GM21619 (cell line): ENCODE measurements around the gene RYR3.

Source experiments
- ATAC-seq: cut with Tn5 transposase; IDR thresholded peaks from one replicate; pipeline ENCODE4 v1.9.1; 2021; ENCODE audit not compliant: unreplicated experiment

Gene RYR3

DNA sequence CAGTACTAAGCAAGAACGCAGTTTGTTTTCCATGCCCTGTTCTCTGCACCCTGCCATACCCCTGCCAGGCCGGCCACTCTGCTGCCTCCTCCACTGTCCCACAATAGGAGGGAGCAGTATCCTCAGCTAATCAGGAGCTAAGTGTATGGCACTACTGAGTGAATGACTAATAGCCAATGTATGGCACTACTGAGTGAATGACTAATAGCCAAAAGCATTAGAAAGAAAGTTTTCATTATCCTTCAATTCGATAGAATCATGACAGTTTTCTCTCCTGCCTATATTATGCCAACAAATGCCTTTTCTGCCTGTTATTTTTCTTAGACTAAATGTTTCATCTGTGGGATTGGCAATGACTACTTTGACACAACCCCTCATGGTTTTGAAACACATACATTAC lies 550.0 kb downstream of the RYR3 start:
- ATAC-seq, result no peak

GRCh38 chr15:33864360-33865075 lies 553.8 kb downstream of the RYR3 start:
- no peak for ATAC-seq

DNA sequence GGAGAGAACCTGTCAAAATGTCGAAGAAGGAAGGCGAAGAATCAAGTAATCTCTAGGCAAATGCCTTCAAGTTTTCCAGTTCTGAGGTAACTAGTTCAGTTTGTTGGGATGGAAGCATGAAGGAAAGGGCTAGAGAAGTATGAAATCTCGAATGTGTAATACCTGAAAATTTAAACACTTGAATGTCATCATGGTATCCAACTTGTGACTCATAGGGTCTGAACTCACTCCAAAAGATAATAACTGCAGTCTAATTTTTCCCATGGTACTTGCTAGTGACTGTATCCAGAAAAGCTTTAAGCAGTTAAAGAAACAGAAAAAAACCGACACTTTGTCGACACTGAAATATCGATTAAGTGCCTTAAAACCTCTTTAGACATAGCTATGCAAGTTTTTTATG lies 554.6 kb downstream of the RYR3 start:
- ATAC-seq, result no peak

DNA sequence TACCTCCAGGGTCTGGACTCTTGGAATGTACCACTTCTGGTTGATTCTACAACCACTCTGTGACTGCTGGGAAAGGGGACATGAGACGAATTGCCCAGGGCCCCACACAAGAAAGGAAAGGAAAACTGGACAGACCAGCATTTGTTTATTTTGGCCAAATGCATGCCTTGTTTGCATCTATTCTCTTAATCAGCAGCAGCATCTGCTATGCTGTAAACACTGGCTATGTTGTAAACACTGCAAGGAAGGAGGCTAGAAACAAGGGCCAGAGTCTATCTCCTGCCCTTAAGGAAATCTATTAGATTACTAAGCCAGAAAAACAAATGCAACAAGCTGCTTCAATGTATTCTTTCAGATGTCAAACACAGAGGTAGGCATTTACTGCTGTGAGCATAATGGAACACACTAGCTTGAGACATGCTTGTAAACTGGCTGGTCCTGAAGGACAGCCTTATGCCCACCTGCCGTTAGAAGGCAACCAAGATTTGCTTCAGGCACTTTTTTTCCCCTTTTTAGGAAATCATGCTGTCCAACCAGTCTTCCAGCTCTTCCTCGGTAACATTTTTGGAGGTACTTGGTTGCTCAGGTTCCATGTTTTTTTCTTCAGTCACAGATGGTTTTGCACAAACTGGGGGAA lies 555.5 kb downstream of the RYR3 start:
- ATAC-seq, result no peak

- no peak for ATAC-seq
These were observed 561.2 kb downstream of the RYR3 start for GRCh38 chr15:33871980-33872379.

- no peak for ATAC-seq
These were observed 561.8 kb downstream of the RYR3 start for GRCh38 chr15:33872416-33873106.

GRCh38 chr15:33874156-33874555 lies 563.4 kb downstream of the RYR3 start:
- no peak for ATAC-seq

- ATAC-seq, result no peak
These were observed 572.2 kb downstream of the RYR3 start for GRCh38 chr15:33882921-33883320.

GRCh38 chr15:33888176-33888575 lies 577.4 kb downstream of the RYR3 start:
- ATAC-seq, result no peak

GRCh38 chr15:33894193-33894592 lies 583.4 kb downstream of the RYR3 start:
- ATAC-seq, result no peak

DNA sequence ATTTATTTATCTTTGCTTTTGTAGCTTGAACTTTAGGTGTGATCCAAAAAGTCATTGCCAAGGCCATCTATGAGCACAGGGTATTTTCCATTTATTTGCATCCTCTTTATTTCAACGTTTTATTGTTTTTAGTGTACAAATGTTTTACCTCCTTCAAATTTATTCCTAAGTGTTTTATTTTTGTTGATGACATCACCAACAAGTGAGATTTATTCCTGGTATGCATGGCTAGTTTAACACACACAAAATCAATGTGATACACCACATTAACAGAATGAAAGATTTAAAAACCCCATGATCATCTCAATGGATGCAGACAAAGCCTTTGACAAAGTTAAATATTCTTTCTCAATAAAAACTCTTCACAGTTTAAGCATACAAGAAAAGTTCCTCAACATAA lies 591.3 kb downstream of the RYR3 start:
- no peak for ATAC-seq

DNA sequence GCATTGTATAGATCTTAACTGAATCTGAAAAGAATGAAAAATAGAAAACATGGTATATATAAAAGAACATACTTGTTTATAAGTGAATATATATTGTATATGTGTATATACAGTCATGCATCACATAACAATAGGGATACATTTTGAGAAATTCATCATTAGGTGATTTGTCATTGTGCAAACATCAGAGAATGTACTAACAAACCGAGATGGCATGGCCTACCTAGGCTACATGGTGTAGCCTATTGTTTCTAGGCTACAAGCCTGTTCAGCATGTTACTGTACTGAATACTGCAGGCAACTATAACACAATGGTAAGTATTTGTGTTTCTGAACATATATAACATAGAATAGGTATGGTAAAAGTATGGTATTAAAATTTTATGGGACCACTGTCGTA lies 592.9 kb downstream of the RYR3 start:
- no peak for ATAC-seq

GRCh38 chr15:33907326-33907725 lies 596.6 kb downstream of the RYR3 start:
- ATAC-seq, result no peak

- ATAC-seq, result no peak
These were observed 597.6 kb downstream of the RYR3 start for GRCh38 chr15:33908406-33908805.

DNA sequence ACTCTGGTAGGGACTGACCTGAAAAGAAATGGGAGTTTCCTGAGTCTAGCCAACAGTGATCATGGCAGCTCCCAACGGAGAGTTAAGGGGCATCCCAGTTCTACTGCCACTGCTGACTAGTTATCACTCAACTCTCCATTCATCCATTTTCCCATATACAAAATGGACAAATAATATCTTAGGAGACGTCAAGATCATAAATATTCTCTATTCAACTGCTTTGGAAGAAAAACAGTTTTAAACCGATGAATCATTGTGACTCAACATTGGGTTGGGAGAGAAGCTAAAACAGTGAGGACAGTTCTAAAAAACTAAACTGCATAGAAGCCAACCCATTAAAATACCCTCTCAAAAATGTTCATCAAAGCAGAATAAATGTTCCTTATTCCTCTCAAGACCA lies 600.0 kb downstream of the RYR3 start:
- ATAC-seq, result no peak

DNA sequence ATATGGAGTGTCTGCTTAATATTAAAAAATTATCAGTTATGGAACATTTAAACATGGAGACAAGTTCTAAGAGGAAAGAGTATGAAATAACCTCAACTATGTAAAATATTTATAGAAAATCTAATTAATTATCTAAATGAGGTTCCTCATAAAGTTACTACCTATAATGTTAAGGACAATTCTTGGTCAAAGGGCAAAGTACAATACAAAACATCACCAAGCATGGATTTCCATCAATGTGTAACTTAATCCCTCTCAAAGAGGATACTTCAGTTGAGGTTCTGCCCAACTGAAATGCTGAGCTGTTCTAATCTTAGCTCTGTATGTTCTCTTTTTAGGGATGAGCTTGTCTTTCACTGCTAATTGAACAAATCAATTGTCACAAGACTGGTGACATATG lies 601.6 kb downstream of the RYR3 start:
- no peak for ATAC-seq

GRCh38 chr15:33913459-33913858 lies 602.7 kb downstream of the RYR3 start:
- ATAC-seq, result no peak
